Fibroblast of skin of back (primary cell): ENCODE data around the gene RNU11. TPM values are rescaled to one million over a fixed set of nuclear protein-coding genes. Genes with fewer than 3 reads are reported as not detected.
"Not testable (repeated sequence)": the region's sequence is repeated elsewhere in the genome, so short reads cannot be mapped to it uniquely, and the experiment has no call there.

Source experiments
- DNase-seq: peaks from one replicate; pipeline ENCODE4 v3.0.0-alpha.2; 2013
- polyA plus RNA-seq, 2 experiments: library from polyadenylated mRNA; unstranded; fragments of 120-200 nt; gene quantifications; one replicate each; pipeline ENCODE4 v1.2.1, GENCODE V29; 2013; ENCODE audit not compliant: insufficient read length in 2 of 2

Gene RNU11
- polyA plus RNA-seq (2013, experiment 1 of 2; ENCODE audit: insufficient read length), result not detected
- not detected for polyA plus RNA-seq (2013, experiment 2 of 2; ENCODE audit: insufficient read length)

DNA sequence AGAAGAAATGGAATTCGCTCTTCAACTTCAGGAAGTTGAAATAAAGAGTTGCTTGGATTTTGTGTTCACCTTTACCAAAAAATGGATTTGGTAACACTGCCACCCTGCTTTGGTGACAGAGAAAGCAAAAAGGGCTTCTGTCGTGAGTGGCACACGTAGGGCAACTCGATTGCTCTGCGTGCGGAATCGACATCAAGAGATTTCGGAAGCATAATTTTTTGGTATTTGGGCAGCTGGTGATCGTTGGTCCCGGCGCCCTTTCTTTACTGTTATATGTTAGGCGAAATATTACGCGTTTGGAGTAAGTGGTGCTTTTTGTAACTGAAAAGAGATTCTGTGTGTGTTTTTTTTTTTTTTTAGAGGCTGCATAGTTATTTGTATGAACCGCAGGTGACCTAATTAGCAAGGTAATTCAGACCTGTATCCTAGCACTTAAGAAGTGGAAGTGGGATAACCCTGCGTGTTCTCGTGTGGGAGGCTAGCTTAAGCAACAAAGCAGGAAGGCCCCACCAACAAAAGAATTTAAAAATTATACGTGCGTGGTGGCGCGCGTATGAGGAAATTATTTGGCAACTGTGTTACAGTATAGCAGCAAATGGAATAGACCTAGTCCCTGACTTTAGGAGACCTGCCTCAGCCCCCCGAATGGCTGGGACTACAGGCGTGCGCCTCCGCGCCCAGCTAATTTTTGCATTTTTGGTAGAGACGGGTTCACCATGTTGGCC is at the start of gene RNU11:
RNU11 (plus strand) TSS at position 127 of the 725 bp plus-strand sequence.
- DNase-seq, result peak; percentile 98

DNA sequence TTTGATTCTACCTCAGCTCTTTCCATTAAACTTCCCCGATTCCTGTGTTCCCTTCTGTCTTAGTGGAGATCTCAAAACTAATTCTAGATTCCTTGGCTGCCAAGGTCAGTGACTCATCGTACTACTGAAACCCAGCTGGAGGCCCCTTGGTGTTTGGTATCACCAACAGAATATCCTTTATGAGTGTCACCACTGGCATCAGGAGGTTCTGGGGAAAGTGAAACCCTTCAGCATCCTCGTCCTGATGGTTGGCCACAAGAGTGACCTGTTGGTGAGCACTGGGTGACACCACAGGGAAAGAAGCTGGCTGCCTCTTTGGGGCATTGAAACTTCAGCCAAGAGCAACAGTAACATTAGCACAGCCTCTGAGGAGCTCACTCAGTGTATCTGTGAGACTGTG is 46.7 kb upstream of the RNU11 start:
- peak; percentile 97 for DNase-seq

DNA sequence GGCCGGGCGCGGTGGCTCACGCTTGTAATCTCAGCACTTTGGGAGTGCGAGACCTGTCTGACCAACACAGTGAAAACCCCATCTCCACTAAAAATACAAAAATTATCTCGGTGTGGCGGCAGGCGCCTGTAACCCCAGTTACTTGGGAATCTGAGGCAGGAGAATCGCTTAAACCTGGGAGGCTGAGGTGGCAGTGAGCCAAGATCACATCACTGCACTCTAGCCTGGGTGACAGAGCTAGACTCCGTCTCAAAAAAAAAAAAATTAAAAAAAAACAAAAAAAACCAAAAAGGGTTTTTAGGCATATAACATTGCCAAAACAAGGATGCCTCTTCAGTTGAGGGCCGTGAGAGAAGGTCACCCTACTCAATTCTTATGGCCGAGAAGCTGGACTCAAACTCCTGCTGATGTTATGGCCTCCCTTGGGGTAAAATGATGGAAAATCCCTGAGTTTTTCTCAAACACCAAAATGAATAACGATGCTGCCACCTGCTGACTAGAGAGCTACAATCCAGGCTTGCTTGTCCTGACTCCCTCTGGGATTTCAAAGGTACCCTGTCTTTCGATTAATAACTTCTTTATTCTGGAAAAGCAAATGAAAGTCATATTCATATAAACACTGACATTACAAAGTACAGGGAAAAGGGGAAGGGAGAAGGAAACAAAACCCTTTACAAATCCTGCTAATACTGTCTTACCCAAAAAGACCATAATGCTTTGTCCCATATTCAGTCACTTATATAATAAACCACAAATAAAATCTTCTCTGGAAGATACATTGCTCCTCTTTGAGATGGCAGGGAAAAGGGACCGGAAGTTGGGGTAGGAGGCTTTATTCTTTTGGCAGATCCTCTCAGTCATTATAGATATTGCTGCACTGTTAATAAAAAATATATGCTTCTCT is 45.6 kb upstream of the RNU11 start:
- DNase-seq, result peak; percentile 80

DNA sequence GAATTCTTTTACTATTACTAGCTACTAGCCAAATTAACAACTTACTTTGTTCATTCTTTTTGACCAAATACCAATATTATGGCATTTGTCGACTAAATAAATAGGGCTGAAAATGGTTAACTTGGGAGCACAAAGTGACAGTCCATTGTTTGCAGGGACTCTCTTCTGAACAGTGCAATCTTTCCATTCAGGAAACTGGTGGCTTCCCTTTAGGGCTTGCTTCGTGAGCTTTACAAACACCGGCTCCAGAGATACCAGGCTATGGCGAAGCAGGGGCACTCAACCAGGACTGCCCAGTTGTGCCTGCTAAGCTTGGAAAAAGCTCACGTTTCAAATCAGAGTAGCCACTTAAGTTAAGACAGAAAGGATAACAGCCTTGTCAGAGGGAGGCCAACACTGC is 44.0 kb upstream of the RNU11 start:
- no peak for DNase-seq

DNA sequence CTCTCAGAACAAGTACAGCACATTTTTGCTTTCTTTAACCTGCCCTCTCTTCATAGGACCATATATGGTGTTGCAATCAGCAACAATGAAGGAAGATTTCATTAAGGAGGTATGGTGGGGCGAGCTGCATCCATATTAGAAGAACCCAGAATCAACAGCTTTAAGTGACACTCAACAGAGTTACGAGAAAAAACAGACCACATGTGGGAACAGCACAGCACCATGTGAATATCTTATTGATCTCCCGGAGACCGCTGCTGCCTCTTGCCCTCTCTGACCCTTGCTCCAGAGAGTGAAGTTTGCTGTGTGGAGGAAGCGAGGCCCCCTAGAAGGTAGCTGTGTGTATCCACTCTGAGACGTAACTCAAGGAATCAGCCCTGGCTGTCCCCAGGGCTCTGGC is 43.4 kb upstream of the RNU11 start:
- DNase-seq, result no peak

DNA sequence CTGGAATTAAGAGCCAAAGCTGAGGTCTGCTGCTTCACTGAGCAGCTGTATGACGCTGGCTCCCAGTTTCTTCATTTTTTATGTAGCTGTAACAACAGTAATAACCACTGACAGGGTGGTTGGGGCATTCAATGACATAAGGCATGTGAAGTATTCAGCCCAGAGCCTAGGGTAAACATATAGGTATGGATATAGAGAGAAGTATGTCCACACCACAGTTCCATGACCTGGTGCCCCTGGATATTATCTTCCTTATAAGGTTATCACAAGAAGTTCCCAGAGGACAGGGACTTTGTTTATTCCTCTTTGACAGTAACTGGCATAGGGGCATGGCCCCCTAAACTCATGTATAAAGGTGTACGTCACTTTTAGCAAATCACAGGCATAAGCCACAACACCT is 41.6 kb upstream of the RNU11 start:
- DNase-seq, result peak; percentile 5

DNA sequence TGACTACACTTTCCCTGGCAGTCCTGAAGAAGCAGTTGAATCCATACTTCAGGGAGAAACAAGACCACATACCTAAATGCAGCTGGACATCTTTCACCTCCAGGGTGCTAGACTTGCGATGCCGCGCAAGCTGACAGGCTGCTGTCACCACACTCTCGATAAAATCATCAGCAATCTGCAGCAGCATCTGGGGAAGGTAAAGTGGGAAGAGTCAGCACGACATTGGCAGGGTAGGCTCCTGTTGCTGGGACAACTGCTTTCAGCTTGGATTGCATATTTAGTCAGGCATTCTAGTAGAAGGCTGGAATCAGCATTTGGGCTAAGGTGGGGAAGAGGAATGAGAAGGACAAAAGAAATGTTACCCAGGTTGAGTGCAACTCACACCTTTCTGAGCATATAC is 35.2 kb upstream of the RNU11 start:
- DNase-seq, result no peak

DNA sequence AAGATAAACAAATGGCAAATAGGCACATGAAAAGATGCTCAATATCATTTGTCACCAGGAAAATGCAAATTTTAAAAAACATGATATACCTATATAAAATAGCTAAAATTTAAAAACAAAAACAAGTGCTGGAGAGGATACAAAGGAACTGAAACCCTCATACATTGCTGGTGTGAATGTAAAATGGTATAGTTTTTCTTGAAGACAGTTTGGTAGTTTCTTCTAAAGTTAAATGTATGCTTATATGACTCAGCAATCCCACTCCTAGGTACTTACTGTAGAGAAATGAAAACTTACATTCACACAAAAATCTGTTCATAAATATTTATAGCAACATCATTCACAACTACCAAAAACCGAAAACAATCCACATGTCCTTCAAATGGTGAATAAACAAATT is 16.7 kb upstream of the RNU11 start:
- no peak for DNase-seq

DNA sequence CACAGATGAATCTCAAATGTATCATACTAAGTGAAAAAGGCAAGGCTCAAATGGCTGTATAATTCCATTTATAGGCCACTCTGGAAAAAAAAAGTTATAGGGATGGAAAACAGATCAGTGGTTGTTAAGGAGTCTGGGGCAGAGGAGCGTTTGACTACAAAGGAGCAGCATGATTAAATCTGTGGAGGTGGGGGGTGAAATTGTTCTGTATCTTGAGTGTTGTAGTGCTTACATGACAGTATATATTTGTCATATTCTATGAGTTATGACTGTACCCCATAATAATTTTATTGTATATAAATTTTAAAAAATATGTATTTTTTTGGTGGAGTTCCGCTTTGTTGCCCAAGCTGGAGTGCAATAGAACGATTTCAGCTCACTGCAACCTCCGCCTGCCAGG is 15.8 kb upstream of the RNU11 start:
- DNase-seq, result no peak

DNA sequence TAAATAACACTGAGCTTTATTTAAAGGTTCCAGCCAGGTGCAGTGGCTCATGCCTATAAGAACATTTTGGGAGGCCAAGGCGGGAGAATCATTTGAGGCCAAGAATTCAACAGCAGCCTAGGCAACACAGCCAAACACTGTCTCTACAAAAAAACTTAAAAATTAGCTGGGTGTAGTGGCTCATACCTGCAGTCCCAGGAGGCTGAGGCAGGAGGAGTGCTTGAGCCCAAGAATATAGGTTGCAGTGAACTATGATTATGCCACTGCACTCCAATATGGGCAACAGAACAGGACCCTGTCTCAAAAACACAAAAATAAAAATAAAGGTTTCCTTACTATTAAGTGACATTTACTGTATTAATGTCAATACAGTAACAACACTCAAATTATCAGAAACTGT is 7.6 kb upstream of the RNU11 start:
- peak; percentile 13 for DNase-seq

DNA sequence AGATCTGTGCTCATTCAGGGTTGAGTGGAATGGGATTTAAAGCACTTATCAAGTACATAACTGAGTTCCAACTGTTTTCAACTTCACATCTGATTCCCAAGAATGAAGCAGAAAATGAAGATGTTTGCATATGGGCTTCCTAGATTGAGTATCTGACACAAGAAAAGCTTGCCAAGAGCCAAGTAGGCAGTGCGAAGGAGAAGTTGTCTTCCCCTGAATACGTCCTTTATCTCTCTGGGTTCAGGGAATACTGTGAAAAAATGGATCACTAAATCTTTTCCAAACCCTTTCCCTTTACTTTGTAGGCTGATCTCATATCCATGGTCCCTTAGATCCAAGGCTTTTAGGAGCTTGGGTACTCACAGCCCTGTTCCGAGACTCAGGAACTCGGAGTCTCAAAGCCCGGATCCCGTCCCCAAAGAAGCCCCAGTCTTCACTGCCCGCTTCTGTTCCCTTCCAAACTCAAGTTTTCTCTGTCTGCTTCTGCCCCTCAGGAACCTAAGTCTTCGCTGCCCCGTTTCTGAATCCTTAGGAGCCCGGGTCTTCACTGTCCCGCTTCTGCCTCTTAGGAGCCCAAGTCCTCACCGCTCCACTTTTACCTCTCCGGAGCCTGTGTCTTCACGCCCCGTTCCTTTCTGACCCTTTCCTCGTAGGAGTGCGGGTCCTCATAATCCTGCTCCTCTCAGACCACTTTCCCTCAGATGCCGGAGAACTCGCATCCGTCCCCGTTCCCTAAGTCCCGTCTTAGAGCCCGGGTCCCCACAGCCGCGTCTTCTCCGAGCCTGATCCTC is 6.1 kb upstream of the RNU11 start:
- DNase-seq, result peak; percentile 23

DNA sequence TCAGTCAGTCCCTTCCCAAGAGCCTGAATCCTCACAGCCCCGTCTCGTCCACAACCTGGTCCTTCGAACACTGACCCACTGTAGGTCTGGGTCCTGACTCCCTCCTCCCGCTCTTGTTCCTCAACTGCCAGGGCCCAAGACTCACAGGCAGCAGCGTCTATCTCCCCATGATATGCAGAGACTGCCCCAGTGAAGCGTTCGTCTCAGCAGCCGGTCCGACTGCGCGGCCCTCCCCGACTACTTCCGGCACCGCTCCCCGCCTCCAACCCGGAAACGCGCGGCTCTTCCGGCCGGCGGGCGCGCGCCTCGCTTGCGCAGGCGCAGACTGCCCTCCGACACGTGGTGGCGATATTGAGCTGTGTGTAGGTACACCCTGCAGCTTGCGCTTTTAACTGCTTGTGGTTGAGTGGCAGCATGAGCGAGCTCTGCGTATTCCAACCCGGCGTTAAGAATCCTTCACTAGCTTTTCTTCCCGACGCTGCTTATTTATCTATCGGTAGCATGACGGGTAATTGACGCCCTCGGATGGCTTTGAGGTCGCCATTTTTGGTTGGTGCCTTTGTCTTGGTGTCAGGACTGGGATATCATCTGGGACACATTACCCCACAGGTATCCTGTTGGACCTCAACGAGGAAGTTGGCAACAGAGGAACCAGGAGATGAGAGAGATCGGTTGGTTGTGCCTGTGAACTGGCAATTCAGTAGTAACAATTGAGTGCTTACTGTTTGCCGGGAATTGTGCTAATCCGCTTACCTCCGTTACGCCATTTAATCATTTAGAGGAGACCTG is 5.4 kb upstream of the RNU11 start, which contains the start of gene TAF12:
TAF12 (minus strand) TSS at position 221 of the 789 bp plus-strand sequence. CDS start 20,986 bp downstream, outside the sequence.
- DNase-seq, result peak; percentile 95

DNA sequence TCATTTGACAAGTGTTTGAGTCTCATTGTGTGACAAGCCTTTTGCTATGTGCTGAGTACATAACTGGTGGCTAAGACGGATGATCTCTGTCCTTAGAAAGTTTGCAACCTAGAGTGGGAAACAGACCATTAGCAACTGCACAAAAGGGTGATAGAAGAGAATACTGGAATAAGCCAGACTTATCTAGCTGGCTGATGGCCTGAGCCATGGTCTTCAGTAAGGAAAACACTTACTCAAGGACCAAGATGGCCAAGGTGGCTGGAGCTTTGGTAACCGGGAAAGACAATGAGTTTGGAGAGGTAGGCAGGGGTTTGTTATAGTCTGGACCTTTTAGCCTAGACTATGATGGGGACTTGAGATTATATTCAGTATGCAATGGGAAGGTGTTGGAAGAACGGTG is 3.9 kb upstream of the RNU11 start:
- no peak for DNase-seq

DNA sequence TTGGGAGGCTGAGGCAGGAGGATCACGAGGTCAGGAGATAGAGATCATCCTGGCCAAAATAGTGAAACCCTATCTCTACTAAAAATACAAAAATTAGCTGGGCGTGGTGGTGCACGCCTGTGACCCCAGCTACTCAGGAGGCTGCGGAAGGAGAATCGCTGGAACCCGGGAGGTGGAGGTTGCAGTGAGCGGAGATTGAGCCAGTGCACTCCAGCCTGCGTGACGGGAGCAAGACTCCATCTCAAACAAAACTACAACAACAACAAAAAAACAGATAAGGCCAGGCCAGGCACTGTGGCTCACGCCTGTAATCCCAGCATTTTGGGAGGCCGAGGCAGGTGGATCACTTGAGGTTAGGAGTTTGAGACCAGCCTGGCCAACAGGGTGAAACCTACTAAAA is 3.0 kb upstream of the RNU11 start:
- DNase-seq, result not testable (repeated sequence)

DNA sequence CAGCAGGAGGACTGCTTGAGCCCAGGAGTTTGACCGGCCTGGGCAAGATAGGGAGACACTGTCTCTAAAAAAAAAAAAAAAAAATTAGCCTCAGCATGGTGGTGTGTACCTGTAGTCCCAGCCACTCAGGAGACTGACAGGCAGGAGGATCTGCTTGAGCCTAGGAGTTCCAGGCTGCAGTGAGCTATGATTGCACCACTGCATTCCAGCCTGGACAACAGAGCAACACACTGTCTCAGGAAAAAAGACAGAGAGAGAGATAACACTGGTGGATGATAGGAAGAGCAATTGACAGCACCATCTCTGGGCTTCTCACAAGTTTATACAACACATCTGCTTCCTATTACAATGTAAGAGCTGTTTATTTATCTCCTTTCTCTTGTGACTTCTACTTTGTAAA is 2.4 kb upstream of the RNU11 start:
- DNase-seq, result no peak

DNA sequence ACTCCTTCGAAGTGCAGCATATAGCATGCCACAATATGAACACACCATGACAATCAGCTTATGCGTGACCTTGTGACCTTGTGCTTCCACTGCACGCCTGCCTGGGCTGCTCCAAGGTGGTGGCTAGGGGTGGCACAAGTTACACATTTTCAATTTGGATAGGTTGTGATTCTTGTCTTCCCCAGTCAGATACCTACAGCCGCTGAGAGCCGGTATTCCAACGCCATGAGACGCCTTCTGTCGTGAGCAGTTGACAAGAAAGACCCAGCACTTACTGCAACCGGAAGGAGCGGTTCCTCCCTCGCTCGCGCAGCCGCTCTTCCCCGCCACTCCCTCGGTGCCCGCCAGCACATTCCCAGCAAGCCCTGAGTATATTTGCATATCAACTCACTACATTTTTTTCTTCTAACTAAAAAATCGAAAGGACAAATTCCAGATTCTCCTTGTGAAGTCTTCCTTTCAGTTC is 359 bp upstream of the RNU11 start:
- DNase-seq, result peak; percentile 91

DNA sequence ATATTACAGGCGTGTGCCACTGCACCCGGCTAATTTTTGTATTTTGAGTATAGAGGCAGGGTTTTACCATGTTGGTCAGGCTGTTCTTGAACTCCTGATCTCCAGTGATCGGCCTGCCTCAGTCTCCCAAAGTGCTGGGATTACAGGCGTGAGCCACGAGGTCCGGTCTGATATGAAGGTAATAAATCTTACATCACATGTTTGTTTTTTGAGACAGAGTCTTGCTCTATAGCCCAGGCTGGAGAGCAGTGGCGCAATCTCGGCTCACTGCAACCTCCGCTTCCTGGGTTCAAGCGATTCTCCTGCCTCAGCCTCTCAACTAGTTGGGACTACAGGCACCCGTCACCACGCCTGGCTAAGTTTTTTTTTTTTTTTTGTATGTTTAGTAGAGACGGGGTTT is 4.7 kb downstream of the RNU11 start:
- DNase-seq, result not testable (repeated sequence)

DNA sequence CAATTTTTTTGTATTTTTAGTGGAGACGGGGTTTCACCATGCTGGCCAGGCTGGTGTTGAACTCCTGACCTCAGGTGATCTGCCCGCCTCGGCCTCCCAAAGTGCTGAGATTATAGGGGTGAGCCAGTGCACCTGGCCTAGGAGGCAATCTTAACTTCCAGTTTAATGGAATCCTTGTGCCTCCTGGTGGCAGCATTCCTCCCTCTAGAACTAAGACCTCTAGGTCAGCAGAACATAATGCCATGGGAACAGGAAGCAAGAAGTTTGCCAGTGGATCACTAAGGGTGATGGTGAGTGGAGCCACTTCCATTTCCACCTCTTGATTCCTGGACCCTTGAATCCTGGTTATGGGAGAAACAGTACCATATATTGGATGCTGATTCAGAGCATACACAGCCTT is 5.5 kb downstream of the RNU11 start:
- peak; percentile 33 for DNase-seq

DNA sequence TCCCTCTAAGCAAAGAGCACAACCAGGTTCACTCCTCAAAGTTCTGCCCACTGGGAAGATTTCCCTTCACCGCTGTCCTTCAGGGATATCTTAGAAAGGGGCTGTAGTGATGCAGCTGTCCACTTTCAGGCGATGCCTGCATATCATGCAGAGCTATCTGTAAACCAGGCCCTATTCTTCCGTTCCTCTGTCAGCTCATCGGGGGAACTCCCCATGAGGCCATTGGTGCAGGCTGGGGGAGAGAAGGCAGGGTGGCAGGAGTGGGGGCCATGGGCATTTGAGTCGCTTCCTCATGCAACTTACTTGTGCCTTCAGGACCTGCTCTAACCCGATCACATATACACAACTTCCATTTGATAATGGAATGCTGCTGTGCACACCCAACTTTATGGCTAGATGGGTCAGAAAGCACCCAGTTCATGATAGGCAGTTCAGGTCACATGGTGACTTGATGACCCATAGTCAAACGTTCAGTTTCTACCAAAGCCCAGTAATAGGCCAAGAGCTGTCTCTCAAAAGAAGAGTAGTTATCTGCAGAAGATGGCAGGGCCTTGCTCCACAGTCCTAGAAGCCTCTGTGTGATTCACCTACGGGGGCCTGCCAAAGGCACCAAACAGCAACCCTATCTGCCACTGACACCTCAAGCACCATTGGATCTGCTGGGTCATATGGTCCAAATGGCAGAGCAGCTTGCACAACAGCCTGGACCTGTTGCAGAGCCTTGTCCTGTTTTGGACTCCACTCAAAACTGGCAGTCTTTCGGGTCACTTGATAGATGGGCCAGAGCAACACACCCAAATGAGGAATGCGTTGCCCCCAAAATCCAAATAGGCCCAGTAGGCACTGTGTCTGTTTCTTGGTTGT is 7.3 kb downstream of the RNU11 start:
- not testable (repeated sequence) for DNase-seq

DNA sequence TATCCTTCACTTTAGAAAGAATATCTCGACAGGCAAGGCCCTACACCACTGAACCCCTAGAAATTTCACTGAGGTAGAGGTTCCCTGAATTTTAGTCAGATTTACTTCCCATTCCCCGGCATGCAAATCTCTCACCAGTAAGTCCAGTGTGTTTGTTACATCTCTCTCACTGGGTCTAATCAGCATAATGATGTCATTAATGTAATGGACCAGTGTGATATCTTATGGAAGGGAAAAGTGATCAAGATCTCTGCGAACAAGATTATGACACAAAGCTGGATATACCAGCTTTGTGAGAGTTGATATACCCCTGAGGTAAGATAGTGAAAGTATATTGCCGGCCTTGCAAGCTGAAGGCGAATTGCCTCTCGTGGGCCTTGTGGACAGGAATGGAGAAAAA is 7.9 kb downstream of the RNU11 start:
- DNase-seq, result no peak
